ENCODE results near the gene AQR.

GRCh38 chr15:34986771-34987480, 17.4 kb upstream of the AQR start:
- TF ChIP-seq, protein P1, sequence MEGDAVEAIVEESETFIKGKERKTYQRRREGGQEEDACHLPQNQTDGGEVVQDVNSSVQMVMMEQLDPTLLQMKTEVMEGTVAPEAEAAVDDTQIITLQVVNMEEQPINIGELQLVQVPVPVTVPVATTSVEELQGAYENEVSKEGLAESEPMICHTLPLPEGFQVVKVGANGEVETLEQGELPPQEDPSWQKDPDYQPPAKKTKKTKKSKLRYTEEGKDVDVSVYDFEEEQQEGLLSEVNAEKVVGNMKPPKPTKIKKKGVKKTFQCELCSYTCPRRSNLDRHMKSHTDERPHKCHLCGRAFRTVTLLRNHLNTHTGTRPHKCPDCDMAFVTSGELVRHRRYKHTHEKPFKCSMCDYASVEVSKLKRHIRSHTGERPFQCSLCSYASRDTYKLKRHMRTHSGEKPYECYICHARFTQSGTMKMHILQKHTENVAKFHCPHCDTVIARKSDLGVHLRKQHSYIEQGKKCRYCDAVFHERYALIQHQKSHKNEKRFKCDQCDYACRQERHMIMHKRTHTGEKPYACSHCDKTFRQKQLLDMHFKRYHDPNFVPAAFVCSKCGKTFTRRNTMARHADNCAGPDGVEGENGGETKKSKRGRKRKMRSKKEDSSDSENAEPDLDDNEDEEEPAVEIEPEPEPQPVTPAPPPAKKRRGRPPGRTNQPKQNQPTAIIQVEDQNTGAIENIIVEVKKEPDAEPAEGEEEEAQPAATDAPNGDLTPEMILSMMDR (IDR thresholded peaks at IDR 0.05; ENCODE audit: borderline replicate concordance, extremely low read depth, low read length, poor library complexity, severe bottlenecking) = no peak
- no peak for TF ChIP-seq EZH2 (IDR thresholded peaks at IDR 0.05; ENCODE audit: borderline replicate concordance, low read depth, low read length, severe bottlenecking)

Data from DND-41 (cell line).